PC-9 (cell line): ENCODE data around the gene VTA1. TPM values are rescaled to one million over a fixed set of nuclear protein-coding genes. Genes with fewer than 3 reads are reported as not detected.

Experiments used
- BruUV-seq: library from RNA; stranded (reverse); fragments of 400-500 nt; replicated peaks from 2 replicates; lab custom pipeline; 2021; lab: Mats Ljungman, UMichigan
- CTCF ChIA-PET: fragments of 300-600 bp; sonication (Branson Sonifier 250); formaldehyde crosslinking; loops from one replicate; lab custom pipeline; 2022; ENCODE audit warnings: antibody characterized with exemption; lab: Charles Lee
- POLR2A ChIA-PET: fragments of 300-600 bp; sonication (Branson Sonifier 250); formaldehyde crosslinking; loops from one replicate; lab custom pipeline; 2022; ENCODE audit warnings: antibody characterized with exemption; ENCODE audit not compliant: unreplicated experiment; lab: Charles Lee
- DNase-seq, 2 experiments: peaks; one replicate each; pipeline versions ENCODE4 v3.0.0 to v3.0.0-alpha.2; 2015 to 2022; ENCODE audit warnings: mixed read lengths in 1 of 2
- H2AFZ ChIP-seq: fragments of 200-600 bp; sonication (generic); 2 replicates; pipeline ENCODE4 v1.8.1; 2017; ENCODE audit warnings: antibody characterized with exemption
- H3F3A ChIP-seq: fragments of 200-600 bp; sonication (generic); 2 replicates; pipeline ENCODE4 v1.8.1; 2017; ENCODE audit warnings: antibody characterized with exemption, mild to moderate bottlenecking, low read depth; ENCODE audit not compliant: insufficient read depth
- H3K27ac ChIP-seq: fragments of 200-600 bp; sonication (generic); 2 replicates; pipeline ENCODE4 v1.6.1; 2016; ENCODE audit warnings: mixed run types
- H3K27me3 ChIP-seq: fragments of 200-600 bp; sonication (generic); 2 replicates; pipeline ENCODE4 v1.6.1; 2016; ENCODE audit warnings: low read depth, mixed run types; ENCODE audit not compliant: insufficient read depth
- H3K36me3 ChIP-seq: fragments of 200-600 bp; sonication (generic); 2 replicates; pipeline ENCODE4 v1.6.1; 2016; ENCODE audit warnings: low read depth, mixed run types
- H3K4me1 ChIP-seq: fragments of 200-600 bp; sonication (generic); replicated peaks from 2 replicates; pipeline ENCODE4 v1.6.1; 2016; ENCODE audit warnings: mixed run types; ENCODE audit not compliant: insufficient read depth
- H3K4me2 ChIP-seq: fragments of 200-600 bp; sonication (generic); 2 replicates; pipeline ENCODE4 v1.6.1; 2017; ENCODE audit warnings: mixed run types
- H3K4me3 ChIP-seq: fragments of 200-600 bp; sonication (generic); 2 replicates; pipeline ENCODE4 v1.6.1; 2016; ENCODE audit warnings: mixed run types
- H3K79me2 ChIP-seq: fragments of 200-600 bp; sonication (generic); 2 replicates; pipeline ENCODE4 v1.6.1; 2017; ENCODE audit warnings: low read depth, mixed run types
- H3K9me2 ChIP-seq: fragments of 200-600 bp; sonication (generic); 2 replicates; pipeline ENCODE4 v1.8.1; 2017; ENCODE audit warnings: mild to moderate bottlenecking; ENCODE audit not compliant: insufficient read depth
- H3K9me3 ChIP-seq: fragments of 200-600 bp; sonication (generic); 2 replicates; pipeline ENCODE4 v1.8.1; 2016; ENCODE audit warnings: low read depth; ENCODE audit not compliant: insufficient read depth
- H4K20me1 ChIP-seq: fragments of 200-600 bp; sonication (generic); 2 replicates; pipeline ENCODE4 v1.8.1; 2017; ENCODE audit not compliant: insufficient read depth
- EZH2 ChIP-seq: fragments of 200-600 bp; sonication (generic); IDR thresholded peaks from 2 replicates; pipeline ENCODE4 v1.8.0; 2017; ENCODE audit warnings: antibody characterized with exemption, low read depth
- intact Hi-C: fragments of 100-400 bp; cut with micrococcal nuclease; formaldehyde crosslinking; loops from one replicate; pipeline ENCODE4 v1.10.0; 2022; ENCODE audit not compliant: unreplicated experiment
- total RNA-seq: library from RNA; stranded (reverse); gene quantifications from 2 replicates; pipeline ENCODE4 v1.2.3, GENCODE V29; 2021
- TF ChIP-seq, protein P1 (sequence below): fragments of 200-600 bp; sonication (generic); conservative IDR thresholded peaks from 2 replicates; pipeline ENCODE4 v1.6.1; 2017; ENCODE audit warnings: mixed run types, antibody characterized with exemption, mild to moderate bottlenecking, moderate library complexity

Gene VTA1
- total RNA-seq, 1 experiment from 2014 or later, result 52.0 TPM

DNA sequence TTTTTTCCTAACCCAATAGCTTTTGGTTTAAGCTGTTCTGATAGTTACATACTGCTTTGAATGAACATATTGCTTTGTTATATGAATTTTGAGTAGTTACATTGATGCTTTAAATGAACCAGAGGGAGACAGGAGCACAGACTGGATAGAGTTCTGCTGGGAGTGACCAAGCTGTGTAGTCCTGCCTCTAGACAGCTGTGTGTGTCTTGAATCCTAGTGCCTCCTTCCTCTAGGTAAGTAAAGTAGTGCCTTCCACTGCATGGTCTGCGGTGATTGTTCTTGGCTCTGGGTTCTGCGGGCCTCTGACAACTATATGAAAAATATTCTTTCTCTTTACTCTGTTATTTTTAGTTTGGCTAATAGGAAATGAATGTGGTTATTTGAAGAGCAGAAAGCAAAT, 108.7 kb downstream of the VTA1 start:
- TF ChIP-seq, protein P1, sequence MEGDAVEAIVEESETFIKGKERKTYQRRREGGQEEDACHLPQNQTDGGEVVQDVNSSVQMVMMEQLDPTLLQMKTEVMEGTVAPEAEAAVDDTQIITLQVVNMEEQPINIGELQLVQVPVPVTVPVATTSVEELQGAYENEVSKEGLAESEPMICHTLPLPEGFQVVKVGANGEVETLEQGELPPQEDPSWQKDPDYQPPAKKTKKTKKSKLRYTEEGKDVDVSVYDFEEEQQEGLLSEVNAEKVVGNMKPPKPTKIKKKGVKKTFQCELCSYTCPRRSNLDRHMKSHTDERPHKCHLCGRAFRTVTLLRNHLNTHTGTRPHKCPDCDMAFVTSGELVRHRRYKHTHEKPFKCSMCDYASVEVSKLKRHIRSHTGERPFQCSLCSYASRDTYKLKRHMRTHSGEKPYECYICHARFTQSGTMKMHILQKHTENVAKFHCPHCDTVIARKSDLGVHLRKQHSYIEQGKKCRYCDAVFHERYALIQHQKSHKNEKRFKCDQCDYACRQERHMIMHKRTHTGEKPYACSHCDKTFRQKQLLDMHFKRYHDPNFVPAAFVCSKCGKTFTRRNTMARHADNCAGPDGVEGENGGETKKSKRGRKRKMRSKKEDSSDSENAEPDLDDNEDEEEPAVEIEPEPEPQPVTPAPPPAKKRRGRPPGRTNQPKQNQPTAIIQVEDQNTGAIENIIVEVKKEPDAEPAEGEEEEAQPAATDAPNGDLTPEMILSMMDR, result no peak
- TF ChIP-seq EZH2, result no peak
- H3K4me2 ChIP-seq, result no peak overlapping the region
- no peaks in the 10 kb centered on the region; the same call in 1 of the 2 replicates for H3K9me3 ChIP-seq
- no peak overlapping the region for H2AFZ ChIP-seq
- no peaks in the 10 kb centered on the region for H3K27me3 ChIP-seq
- CTCF ChIA-PET, result interaction anchor here (0.6 kb wide), 1 partner anchor 45 kb away, joined by 3 read pairs; no protein-coding TSS in a partner anchor
- no peak for DNase-seq
- no peaks in the 10 kb centered on the region for H4K20me1 ChIP-seq
- H3K4me3 ChIP-seq, result no peak overlapping the region
- H3K27ac ChIP-seq, result no peak overlapping the region
- no peaks in the 10 kb centered on the region for H3K9me2 ChIP-seq
- POLR2A ChIA-PET, result no interaction called here
- no peaks in the 10 kb centered on the region for H3K79me2 ChIP-seq
- intact Hi-C loops, result no loop called here
- H3F3A ChIP-seq, result no peaks in the 10 kb centered on the region
- no peaks in the 10 kb centered on the region for H3K36me3 ChIP-seq
- no TSS peak for BruUV-seq
- H3K4me1 ChIP-seq, result no peaks in the 10 kb centered on the region

DNA sequence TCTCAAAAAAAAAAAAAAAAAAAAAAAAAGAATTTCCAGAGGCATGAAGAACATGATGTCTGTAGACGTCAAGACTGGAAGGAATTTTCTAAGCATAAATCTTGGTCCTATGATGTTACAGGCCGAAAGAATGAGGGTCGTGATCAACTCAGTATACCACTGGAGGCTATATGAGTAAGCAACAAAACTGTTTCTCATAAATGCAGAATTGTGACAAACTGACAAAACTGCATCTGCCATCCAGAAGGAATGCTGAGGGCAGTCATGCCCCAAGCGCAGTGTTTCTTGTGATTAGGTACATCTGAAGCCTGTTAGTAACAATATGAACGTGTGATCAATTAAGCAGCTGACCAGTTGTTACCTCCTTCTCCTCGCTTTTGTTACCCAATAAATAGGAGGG, 111.2 kb downstream of the VTA1 start:
- Histone ChIP-seq H3K4me3 (no peak overlapping the region), H3K9me2 (no peaks in the 10 kb centered on the region), H2AFZ (no peak overlapping the region), H3K27me3 (no peaks in the 10 kb centered on the region), H4K20me1 (no peaks in the 10 kb centered on the region), H3K36me3 (no peaks in the 10 kb centered on the region), H3K4me1 (no peaks in the 10 kb centered on the region), H3F3A (no peaks in the 10 kb centered on the region), H3K4me2 (no peak overlapping the region), H3K27ac (no peak overlapping the region), H3K9me3 (no peaks in the 10 kb centered on the region; the same call in 1 of the 2 replicates), H3K79me2 (no peaks in the 10 kb centered on the region)
- no peak for TF ChIP-seq EZH2
- TF ChIP-seq, protein P1, result no peak
- DNase-seq, result no peak
- POLR2A ChIA-PET, result no interaction called here
- intact Hi-C loops, result no loop called here
- CTCF ChIA-PET, result no interaction called here
- BruUV-seq, result no TSS peak

DNA sequence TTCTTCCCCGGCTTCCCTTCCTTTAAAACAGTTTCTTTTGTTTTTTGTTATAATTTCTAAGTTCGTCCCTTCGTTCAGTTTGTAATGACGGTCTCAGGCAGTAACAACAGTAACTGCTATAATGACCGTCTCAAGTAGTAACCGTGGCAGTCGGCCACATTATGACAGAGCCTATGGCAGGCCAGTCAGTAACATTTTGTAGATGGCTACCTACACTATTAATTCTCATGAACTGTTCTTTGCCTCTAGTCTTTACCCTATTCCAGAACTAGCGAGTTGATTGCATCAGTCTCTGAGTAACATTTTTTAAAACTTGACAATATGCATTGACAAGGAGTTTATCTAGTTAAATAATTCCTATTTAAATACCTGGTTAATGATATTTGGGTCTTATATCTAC, 111.7 kb downstream of the VTA1 start:
- H3K4me1 ChIP-seq, result no peaks in the 10 kb centered on the region
- no peak for DNase-seq
- BruUV-seq, result no TSS peak

More for the DNA sequence above, 111.7 kb downstream of the VTA1 start:
- Histone ChIP-seq H3K4me2 (no peak overlapping the region), H3K79me2 (no peaks in the 10 kb centered on the region), H3K9me2 (no peaks in the 10 kb centered on the region), H3K27me3 (no peaks in the 10 kb centered on the region), H3K36me3 (no peaks in the 10 kb centered on the region), H3K27ac (no peak overlapping the region), H4K20me1 (no peaks in the 10 kb centered on the region), H3K9me3 (no peaks in the 10 kb centered on the region; the same call in 1 of the 2 replicates), H2AFZ (no peak overlapping the region), H3F3A (no peaks in the 10 kb centered on the region), H3K4me3 (no peak overlapping the region)
- intact Hi-C loops, result no loop called here
- TF ChIP-seq, protein P1, result no peak
- TF ChIP-seq EZH2, result no peak
- ChIA-PET POLR2A (no interaction called here), CTCF (no interaction called here)
